Kasumi-1 (cell line): Measurements from ENCODE around the gene C2.
A peak's percentile ranks its signal among the peaks of the same experiment; 100 is the strongest.
"Not testable (repeated sequence)": the region's sequence is repeated elsewhere in the genome, so short reads cannot be mapped to it uniquely, and the experiment has no call there.

Experiments used
- DNase-seq, 2 experiments: peaks; one replicate each; lab custom pipeline; 2025; lab: John Stamatoyannopoulos, UW

C2 gene

GRCh38 chr6:31899215-31899614 lies 28.3 kb upstream of the C2 start:
- no peak for DNase-seq

- no peak for DNase-seq
Observed at GRCh38 chr6:31899882-31900722, 27.4 kb upstream of the C2 start.

GRCh38 chr6:31900917-31901414 lies 26.6 kb upstream of the C2 start:
- no peak for DNase-seq

GRCh38 chr6:31901415-31901952 lies 26.0 kb upstream of the C2 start:
- peak; percentile 18 to 20 for DNase-seq

- peak; percentile 73 to 87 for DNase-seq
Observed at GRCh38 chr6:31901953-31902643, 25.4 kb upstream of the C2 start, which contains the start of gene ZBTB12. Gene ZBTB12, minus strand, starts transcription at chr6:31902086. Its CDS starts 781 bp downstream, at chr6:31901305.

GRCh38 chr6:31903957-31904356 lies 23.6 kb upstream of the C2 start:
- DNase-seq, result no peak

- no peak for DNase-seq
Observed at GRCh38 chr6:31905041-31905440, 22.5 kb upstream of the C2 start.

GRCh38 chr6:31906122-31906521 lies 21.4 kb upstream of the C2 start:
- DNase-seq, result no peak

- not testable (repeated sequence) for DNase-seq
Observed at GRCh38 chr6:31906727-31907126, 20.8 kb upstream of the C2 start.

- peak; percentile 84 to 87 for DNase-seq
Observed at GRCh38 chr6:31907158-31907813, 20.2 kb upstream of the C2 start.

GRCh38 chr6:31908255-31908654 lies 19.3 kb upstream of the C2 start:
- not testable (repeated sequence) for DNase-seq

GRCh38 chr6:31908791-31909190 lies 18.7 kb upstream of the C2 start:
- DNase-seq, result no peak

- not testable (repeated sequence) for DNase-seq
Observed at GRCh38 chr6:31909298-31909697, 18.2 kb upstream of the C2 start.

- no peak for DNase-seq
Observed at GRCh38 chr6:31911826-31912585, 15.5 kb upstream of the C2 start.

- DNase-seq, result no peak
Observed at GRCh38 chr6:31915351-31915750, 12.2 kb upstream of the C2 start.

GRCh38 chr6:31915756-31916155 lies 11.8 kb upstream of the C2 start:
- DNase-seq, result no peak

- no peak for DNase-seq
Observed at GRCh38 chr6:31918069-31918720, 9.3 kb upstream of the C2 start.

- no peak for DNase-seq
Observed at GRCh38 chr6:31919624-31920303, 7.8 kb upstream of the C2 start.

GRCh38 chr6:31920811-31921210 lies 6.7 kb upstream of the C2 start:
- no peak for DNase-seq

GRCh38 chr6:31922942-31923341 lies 4.6 kb upstream of the C2 start:
- DNase-seq, result peak; percentile 15 to 41
